Glutamatergic neuron (in vitro differentiated cells): Measurements from ENCODE around the gene PFKFB2. TPM values are rescaled to one million over a fixed set of nuclear protein-coding genes. Genes with fewer than 3 reads are reported as not detected.

Source experiments
- DNase-seq: peaks from one replicate; pipeline ENCODE4 v3.0.0; 2022
- H3K27ac Mint-ChIP-seq: one replicate; pipeline ENCODE4 v1.8.0; 2020; ENCODE audit warnings: mild to moderate bottlenecking, mixed read lengths, inconsistent platforms; ENCODE audit not compliant: unreplicated experiment
- H3K27me3 Mint-ChIP-seq: one replicate; pipeline ENCODE4 v1.8.0; 2020; ENCODE audit warnings: mild to moderate bottlenecking, moderate library complexity, mixed read lengths, inconsistent platforms; ENCODE audit not compliant: unreplicated experiment
- H3K36me3 Mint-ChIP-seq: one replicate; pipeline ENCODE4 v1.8.0; 2020; ENCODE audit warnings: mild to moderate bottlenecking, mixed read lengths, inconsistent platforms; ENCODE audit not compliant: unreplicated experiment
- H3K4me1 Mint-ChIP-seq: one replicate; pipeline ENCODE4 v1.8.0; 2020; ENCODE audit warnings: mild to moderate bottlenecking, low read depth, mixed read lengths, inconsistent platforms; ENCODE audit not compliant: unreplicated experiment
- H3K4me3 Mint-ChIP-seq: one replicate; pipeline ENCODE4 v1.8.0; 2020; ENCODE audit warnings: mild to moderate bottlenecking, mixed read lengths, inconsistent platforms; ENCODE audit not compliant: unreplicated experiment
- H3K9me3 Mint-ChIP-seq: one replicate; pipeline ENCODE4 v1.8.0; 2020; ENCODE audit warnings: mild to moderate bottlenecking, moderate library complexity, mixed read lengths, inconsistent platforms; ENCODE audit not compliant: unreplicated experiment
- CTCF ChIP-seq: fragments of 200-600 bp; sonication (generic); IDR thresholded peaks from one replicate; pipeline ENCODE4 v1.5.0; 2021; ENCODE audit not compliant: partially characterized antibody, unreplicated experiment
- total RNA-seq: library from RNA; stranded (reverse); fragmentation: NEBNext Ultra II Directional; extraction: Animal tissue kit (Norgen Biotek cat#: 25700); gene quantifications from one replicate; pipeline ENCODE4 v1.2.1, GENCODE V29; 2021; ENCODE audit not compliant: unreplicated experiment

The PFKFB2 gene
- total RNA-seq, 1 donor from 2014 or later = 3.6 TPM

- no peaks in the 10 kb centered on the region for H3K4me1 Mint-ChIP-seq
- no peak for DNase-seq
- no peak overlapping the region for H3K4me3 Mint-ChIP-seq
- H3K9me3 Mint-ChIP-seq = peaks cover 1% of the 10 kb centered on the region
- no peak for TF ChIP-seq CTCF
- H3K36me3 Mint-ChIP-seq = no peaks in the 10 kb centered on the region
- no peaks in the 10 kb centered on the region for H3K27me3 Mint-ChIP-seq
- no peak overlapping the region for H3K27ac Mint-ChIP-seq
These were observed 55.9 kb downstream of the PFKFB2 start for GRCh38 chr1:207109004-207109403.

GRCh38 chr1:207112616-207113296 lies 59.7 kb downstream of the PFKFB2 start:
- Mint-ChIP-seq H3K4me3 (no peak overlapping the region), H3K27ac (no peak overlapping the region), H3K4me1 (no peaks in the 10 kb centered on the region), H3K9me3 (peaks cover 1% of the 10 kb centered on the region), H3K27me3 (no peaks in the 10 kb centered on the region), H3K36me3 (no peaks in the 10 kb centered on the region)
- no peak for TF ChIP-seq CTCF
- DNase-seq = no peak

- no peaks in the 10 kb centered on the region for H3K36me3 Mint-ChIP-seq
- TF ChIP-seq CTCF = no peak
- H3K4me1 Mint-ChIP-seq = no peaks in the 10 kb centered on the region
- H3K9me3 Mint-ChIP-seq = peaks cover 1% of the 10 kb centered on the region
- H3K27me3 Mint-ChIP-seq = no peaks in the 10 kb centered on the region
- H3K27ac Mint-ChIP-seq = no peak overlapping the region
- no peak for DNase-seq
- H3K4me3 Mint-ChIP-seq = no peak overlapping the region
These were observed 62.2 kb downstream of the PFKFB2 start for GRCh38 chr1:207115269-207115668.

- Mint-ChIP-seq H3K27me3 (peaks cover 2% of the 10 kb centered on the region), H3K4me1 (no peaks in the 10 kb centered on the region), H3K36me3 (peaks cover 20% of the 10 kb centered on the region), H3K9me3 (peaks cover 11% of the 10 kb centered on the region), H3K27ac (no peak overlapping the region), H3K4me3 (no peak overlapping the region)
- TF ChIP-seq CTCF = no peak
- DNase-seq = no peak
These were observed 71.3 kb downstream of the PFKFB2 start for GRCh38 chr1:207124389-207124788.

- DNase-seq = no peak
- no peak for TF ChIP-seq CTCF
These were observed 75.4 kb downstream of the PFKFB2 start for GRCh38 chr1:207128336-207128921.

More at GRCh38 chr1:207128336-207128921, 75.4 kb downstream of the PFKFB2 start:
- Mint-ChIP-seq H3K9me3 (peaks cover 11% of the 10 kb centered on the region), H3K27me3 (peaks cover 2% of the 10 kb centered on the region), H3K4me3 (no peak overlapping the region), H3K27ac (no peak overlapping the region), H3K36me3 (peaks cover 25% of the 10 kb centered on the region), H3K4me1 (no peaks in the 10 kb centered on the region)
